Activated effector memory CD4-positive, alpha-beta T cell treated with anti-CD3 and anti-CD28 coated beads, Interleukin-2, amount 50 U/mL, for 16 hours (primary cell): ENCODE data around the gene KLK1.

Source experiments
- DNase-seq: peaks from one replicate; pipeline ENCODE4 v3.0.0-alpha.2; 2020

Gene KLK1

DNA sequence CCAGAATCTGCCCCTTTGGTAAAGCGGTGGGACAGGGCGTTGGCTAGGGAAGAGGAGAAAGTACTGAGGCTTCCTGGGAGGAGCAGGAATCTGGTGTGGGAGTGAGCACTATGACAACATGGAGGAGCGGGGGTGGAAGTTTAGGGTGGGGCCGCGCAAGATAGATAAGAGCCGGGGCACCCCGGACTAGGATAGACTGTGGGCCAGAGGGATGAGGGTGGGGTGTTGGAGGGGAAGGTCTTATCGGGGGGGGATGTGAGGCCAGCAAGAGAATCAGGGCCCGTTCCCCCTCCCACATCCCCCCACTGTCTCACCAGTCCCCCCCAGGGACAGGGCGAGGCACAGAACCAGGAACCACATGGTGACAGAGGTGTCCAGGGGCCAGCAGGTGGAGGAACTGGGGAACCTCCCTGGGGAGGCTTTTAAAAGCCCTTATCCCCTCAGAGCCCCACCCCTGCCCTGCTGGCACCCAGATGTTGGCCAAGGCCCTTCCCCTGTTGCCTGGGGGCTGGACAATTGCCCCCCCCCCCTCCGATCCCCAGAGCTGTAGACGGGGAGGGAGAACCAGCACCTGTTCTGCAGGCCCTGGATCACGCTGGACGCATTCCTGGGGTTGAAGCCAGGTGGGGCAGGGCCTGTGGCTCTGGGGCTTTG lies at the start of gene KLK1:
Gene KLK1, minus strand, starts transcription at position 399 of the 654 bp plus-strand sequence. Its CDS starts 39 bp downstream, at position 360.
- no peak for DNase-seq

DNA sequence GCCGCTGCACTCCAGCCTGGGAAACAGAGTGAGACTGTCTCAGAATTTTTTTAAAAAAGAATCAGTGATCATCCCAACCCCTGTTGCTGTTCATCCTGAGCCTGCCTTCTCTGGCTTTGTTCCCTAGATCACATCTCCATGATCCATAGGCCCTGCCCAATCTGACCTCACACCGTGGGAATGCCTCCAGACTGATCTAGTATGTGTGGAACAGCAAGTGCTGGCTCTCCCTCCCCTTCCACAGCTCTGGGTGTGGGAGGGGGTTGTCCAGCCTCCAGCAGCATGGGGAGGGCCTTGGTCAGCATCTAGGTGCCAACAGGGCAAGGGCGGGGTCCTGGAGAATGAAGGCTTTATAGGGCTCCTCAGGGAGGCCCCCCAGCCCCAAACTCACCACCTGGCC lies 49.5 kb upstream of the KLK1 start, which contains the start of gene KLK2:
Gene KLK2, plus strand, starts transcription at position 384 of the 400 bp plus-strand sequence. CDS start 35 bp downstream, outside the sequence.
- no peak for DNase-seq

GRCh38 chr19:50870417-50871089 lies 47.0 kb upstream of the KLK1 start:
- DNase-seq = no peak

DNA sequence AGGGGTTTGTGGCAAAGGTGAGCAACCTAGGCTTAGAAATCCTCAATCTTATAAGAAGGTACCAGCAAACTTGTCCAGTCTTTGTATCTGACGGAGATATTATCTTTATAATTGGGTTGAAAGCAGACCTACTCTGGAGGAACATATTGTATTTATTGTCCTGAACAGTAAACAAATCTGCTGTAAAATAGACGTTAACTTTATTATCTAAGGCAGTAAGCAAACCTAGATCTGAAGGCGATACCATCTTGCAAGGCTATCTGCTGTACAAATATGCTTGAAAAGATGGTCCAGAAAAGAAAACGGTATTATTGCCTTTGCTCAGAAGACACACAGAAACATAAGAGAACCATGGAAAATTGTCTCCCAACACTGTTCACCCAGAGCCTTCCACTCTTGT lies 45.9 kb upstream of the KLK1 start:
- no peak for DNase-seq

- DNase-seq = no peak
Observed at GRCh38 chr19:50861496-50862286, 38.1 kb upstream of the KLK1 start.

DNA sequence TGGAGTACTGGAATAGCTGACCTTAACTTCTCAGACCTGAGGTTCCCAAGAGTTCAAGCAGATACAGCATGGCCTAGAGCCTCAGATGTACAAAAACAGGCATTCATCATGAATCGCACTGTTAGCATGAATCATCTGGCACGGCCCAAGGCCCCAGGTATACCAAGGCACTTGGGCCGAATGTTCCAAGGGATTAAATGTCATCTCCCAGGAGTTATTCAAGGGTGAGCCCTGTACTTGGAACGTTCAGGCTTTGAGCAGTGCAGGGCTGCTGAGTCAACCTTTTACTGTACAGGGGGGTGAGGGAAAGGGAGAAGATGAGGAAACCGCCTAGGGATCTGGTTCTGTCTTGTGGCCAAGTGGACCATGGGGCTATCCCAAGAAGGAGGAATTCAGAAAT lies 37.4 kb upstream of the KLK1 start:
- DNase-seq = no peak

DNA sequence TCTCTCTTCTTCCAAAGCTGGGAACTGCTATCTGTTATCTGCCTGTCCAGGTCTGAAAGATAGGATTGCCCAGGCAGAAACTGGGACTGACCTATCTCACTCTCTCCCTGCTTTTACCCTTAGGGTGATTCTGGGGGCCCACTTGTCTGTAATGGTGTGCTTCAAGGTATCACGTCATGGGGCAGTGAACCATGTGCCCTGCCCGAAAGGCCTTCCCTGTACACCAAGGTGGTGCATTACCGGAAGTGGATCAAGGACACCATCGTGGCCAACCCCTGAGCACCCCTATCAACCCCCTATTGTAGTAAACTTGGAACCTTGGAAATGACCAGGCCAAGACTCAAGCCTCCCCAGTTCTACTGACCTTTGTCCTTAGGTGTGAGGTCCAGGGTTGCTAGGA lies 36.3 kb upstream of the KLK1 start:
- no peak for DNase-seq

DNA sequence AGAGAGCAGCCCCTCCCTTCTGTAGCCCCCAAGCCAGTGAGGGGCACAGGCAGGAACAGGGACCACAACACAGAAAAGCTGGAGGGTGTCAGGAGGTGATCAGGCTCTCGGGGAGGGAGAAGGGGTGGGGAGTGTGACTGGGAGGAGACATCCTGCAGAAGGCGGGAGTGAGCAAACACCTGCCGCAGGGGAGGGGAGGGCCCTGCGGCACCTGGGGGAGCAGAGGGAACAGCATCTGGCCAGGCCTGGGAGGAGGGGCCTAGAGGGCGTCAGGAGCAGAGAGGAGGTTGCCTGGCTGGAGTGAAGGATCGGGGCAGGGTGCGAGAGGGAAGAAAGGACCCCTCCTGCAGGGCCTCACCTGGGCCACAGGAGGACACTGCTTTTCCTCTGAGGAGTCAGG lies 35.3 kb upstream of the KLK1 start:
- no peak for DNase-seq

DNA sequence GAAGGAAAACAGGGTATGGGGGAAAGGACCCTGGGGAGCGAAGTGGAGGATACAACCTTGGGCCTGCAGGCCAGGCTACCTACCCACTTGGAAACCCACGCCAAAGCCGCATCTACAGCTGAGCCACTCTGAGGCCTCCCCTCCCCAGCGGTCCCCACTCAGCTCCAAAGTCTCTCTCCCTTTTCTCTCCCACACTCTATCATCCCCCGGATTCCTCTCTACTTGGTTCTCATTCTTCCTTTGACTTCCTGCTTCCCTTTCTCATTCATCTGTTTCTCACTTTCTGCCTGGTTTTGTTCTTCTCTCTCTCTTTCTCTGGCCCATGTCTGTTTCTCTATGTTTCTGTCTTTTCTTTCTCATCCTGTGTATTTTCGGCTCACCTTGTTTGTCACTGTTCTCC lies 33.8 kb upstream of the KLK1 start:
- DNase-seq = no peak

- no peak for DNase-seq
Observed at GRCh38 chr19:50854636-50855410, 31.2 kb upstream of the KLK1 start, which contains the start of gene KLK3. TSS of gene KLK3 (plus strand) at chr19:50854915. CDS start at chr19:50854956, 41 bp downstream.

- DNase-seq = no peak
Observed at GRCh38 chr19:50851620-50852019, 28.0 kb upstream of the KLK1 start.

DNA sequence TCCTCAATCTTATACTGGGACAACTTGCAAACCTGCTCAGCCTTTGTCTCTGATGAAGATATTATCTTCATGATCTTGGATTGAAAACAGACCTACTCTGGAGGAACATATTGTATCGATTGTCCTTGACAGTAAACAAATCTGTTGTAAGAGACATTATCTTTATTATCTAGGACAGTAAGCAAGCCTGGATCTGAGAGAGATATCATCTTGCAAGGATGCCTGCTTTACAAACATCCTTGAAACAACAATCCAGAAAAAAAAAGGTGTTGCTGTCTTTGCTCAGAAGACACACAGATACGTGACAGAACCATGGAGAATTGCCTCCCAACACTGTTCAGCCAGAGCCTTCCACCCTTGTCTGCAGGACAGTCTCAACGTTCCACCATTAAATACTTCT lies 27.2 kb upstream of the KLK1 start:
- no peak for DNase-seq

DNA sequence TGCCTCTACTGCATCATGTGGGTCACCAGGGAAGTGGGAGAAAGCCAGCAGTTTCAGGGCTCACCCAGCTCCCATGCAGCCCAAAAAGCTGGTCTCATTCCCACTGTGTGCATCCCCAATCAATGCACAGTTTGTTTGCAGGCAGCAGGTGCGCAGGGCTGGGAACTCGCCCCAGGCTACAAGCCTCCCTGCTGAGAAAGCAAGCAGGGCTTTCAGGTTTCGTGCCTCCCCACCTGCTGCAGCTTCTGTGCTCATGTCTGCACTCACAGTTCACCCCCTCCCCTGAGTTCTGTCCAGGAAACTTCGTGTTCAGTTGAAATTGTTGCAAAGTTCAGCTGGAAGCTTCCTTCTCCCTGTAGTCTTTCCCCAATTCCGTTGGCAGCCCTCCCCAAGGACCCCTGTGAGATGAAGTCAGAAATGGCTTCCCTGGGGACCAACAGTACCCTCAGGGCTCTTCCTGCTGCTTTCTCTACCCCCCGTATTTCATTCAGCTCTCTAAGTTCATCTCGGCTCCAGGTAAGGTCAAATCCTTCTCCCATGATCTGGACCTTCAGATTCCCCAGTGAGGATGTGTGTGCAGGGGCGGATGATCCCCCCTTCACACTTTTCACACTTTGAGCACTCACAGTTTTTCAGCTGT lies 20.8 kb upstream of the KLK1 start:
- no peak for DNase-seq

DNA sequence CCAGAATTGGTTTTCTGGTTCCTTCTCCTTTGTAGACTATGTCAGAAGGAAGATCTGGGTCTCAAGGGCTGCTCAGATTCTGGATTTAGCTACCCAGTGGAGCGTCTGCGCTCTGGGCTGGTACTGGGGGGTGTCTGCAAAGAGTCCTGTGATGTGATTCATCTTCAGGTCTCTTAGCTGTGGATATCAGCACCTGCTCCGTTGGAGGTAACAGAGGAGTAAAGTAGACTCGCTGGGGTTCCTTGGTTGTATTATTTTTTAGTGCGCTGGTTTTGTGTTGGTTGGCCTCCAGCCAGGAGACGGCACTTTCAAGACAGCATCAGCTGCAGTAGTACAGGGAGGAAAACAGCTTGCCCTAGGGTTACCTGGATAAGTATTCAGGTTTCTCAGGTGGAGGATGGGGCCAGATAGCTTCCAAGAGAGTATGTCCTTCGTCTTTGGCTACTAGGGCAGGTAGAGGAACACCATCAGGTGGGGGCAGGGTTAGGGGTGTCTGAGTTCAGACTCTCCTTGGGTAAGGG lies 20.2 kb upstream of the KLK1 start:
- DNase-seq = no peak

DNA sequence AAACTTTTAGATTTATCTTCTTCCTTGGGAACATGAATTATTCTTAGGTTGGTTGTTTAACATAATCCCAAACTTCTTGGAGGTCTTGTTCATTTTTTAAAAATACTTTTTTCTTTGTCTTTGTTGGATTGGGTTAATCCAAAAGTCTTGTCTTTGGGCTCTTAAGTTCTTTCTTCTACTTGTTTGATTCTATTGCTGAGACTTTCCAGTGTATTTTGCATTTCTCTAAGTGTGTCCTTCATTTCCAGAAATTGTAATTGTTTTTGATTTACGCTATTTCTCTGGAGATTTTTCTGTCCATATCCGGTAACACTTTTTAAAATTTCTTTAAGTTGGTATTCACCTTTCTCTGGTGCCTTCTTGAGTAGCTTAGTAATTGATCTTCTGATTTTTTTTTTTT lies 19.6 kb upstream of the KLK1 start:
- DNase-seq = no peak

DNA sequence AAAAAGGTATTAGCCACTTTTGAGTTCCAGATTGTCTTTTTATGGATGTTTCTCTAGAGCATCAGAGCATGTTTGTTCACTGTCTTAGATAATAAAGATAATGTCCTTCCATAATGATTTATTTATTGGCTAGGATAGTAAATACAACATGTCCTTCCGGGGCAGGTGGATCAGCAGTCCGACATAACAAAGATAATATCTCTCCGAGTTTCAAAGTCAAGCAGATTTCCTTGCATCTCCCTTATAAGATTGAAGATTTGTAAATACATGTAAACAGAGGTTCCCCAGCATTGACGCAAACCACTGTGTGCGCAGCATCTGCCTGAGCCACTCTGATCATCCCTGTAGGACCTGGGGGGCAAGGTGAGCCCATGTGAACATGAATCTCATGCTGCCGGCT lies 18.5 kb upstream of the KLK1 start:
- DNase-seq = no peak

- no peak for DNase-seq
Observed at GRCh38 chr19:50839712-50840655, 16.4 kb upstream of the KLK1 start.

DNA sequence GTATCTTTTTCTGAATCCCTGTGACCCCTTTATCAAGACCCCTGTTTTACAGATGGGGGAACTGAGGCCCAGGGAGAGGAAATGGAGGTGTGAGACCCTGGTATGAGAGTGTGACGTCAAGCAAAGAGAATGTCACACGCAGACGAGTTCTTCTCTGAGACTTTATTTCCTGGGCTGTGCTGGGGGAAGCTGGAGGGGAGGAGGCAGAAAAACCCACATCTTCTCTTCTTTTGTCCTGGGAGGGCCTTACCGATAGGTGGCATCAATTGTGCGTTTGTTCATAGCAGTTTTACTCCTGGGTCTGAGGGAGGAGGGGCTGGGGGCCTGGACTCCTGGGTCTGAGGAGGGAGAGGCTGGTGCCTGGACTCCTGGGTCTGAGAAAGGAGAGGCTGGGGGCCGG lies 14.7 kb upstream of the KLK1 start:
- DNase-seq = no peak

- DNase-seq = no peak
Observed at GRCh38 chr19:50837300-50837699, 13.7 kb upstream of the KLK1 start.

- DNase-seq = no peak
Observed at GRCh38 chr19:50836543-50837195, 13.1 kb upstream of the KLK1 start.
